H1 (cell line): Measurements from ENCODE around the gene AIFM1. TPM values are rescaled to one million over a fixed set of nuclear protein-coding genes. Genes with fewer than 3 reads are reported as not detected.

Experiments
- CTCF ChIA-PET: fragments of 300-600 bp; sonication (Branson Sonifier 250); formaldehyde crosslinking; loops from one replicate; lab custom pipeline; 2021; ENCODE audit not compliant: partially characterized antibody; lab: Charles Lee
- POLR2A ChIA-PET: fragments of 300-600 bp; sonication (Branson Sonifier 250); formaldehyde crosslinking; loops from one replicate; lab custom pipeline; 2021; ENCODE audit warnings: inconsistent platforms; ENCODE audit not compliant: partially characterized antibody; lab: Charles Lee
- DNase-seq, 2 experiments: peaks; one replicate each; pipeline versions ENCODE4 v3.0.0 to v3.0.0-alpha.2; 2010 to 2022; ENCODE audit warnings: low spot score in 2 of 2, low read depth in 1 of 2, mixed read lengths in 1 of 2
- FAIRE-seq: peaks from 2 replicates; lab custom pipeline; 2011; peaks lifted over from hg19 to GRCh38; lab: Jason Lieb, UNC
- H2AFZ ChIP-seq: 2 replicates; pipeline ENCODE4 v1.8.1; 2012; ENCODE audit warnings: low read length, inconsistent platforms
- H2AK5ac ChIP-seq: 2 replicates; pipeline ENCODE4 v1.6.1; 2013; ENCODE audit warnings: low read depth, low read length
- H2BK120ac ChIP-seq: replicated peaks from 2 replicates; pipeline ENCODE3; 2013; ENCODE audit warnings: low read depth, low read length, inconsistent platforms
- H2BK12ac ChIP-seq: 2 replicates; pipeline ENCODE4 v1.6.1; 2013; ENCODE audit warnings: low read depth, low read length
- H2BK15ac ChIP-seq: 2 replicates; pipeline ENCODE4 v1.6.1; 2013; ENCODE audit warnings: low read length
- H2BK20ac ChIP-seq: 2 replicates; pipeline ENCODE4 v1.6.1; 2013; ENCODE audit warnings: low read length
- H2BK5ac ChIP-seq: 2 replicates; pipeline ENCODE4 v1.6.1; 2013; ENCODE audit warnings: low read depth, low read length
- H3K14ac ChIP-seq: 2 replicates; pipeline ENCODE4 v1.6.1; 2013; ENCODE audit warnings: inconsistent platforms; ENCODE audit not compliant: insufficient read length
- H3K18ac ChIP-seq: 2 replicates; pipeline ENCODE4 v1.6.1; 2013; ENCODE audit warnings: low read length; ENCODE audit errors: extremely low read depth
- H3K23ac ChIP-seq: 2 replicates; pipeline ENCODE4 v1.6.1; 2013; ENCODE audit warnings: inconsistent platforms; ENCODE audit not compliant: insufficient read length
- H3K23me2 ChIP-seq: 2 replicates; pipeline ENCODE4 v1.6.1; 2013; ENCODE audit warnings: low read depth, low read length
- H3K27ac ChIP-seq: 2 replicates; pipeline ENCODE4 v1.6.1; 2011; ENCODE audit warnings: low read depth, low read length, inconsistent platforms
- H3K27me3 ChIP-seq, 4 experiments: replicated peaks in 1 of 4; 1 replicate in 1 of 4; 2 replicates in 3 of 4; pipeline versions ENCODE4 v1.6.1 to v1.8.1; 2011 to 2013; ENCODE audit warnings: low read length in 3 of 4, mild to moderate bottlenecking in 3 of 4, inconsistent platforms in 2 of 4, mixed read lengths in 2 of 4, moderate library complexity in 1 of 4; ENCODE audit not compliant: control insufficient read depth in 3 of 4, insufficient read depth in 3 of 4; ENCODE audit errors: extremely low read depth in 1 of 4
- H3K36me3 ChIP-seq, 4 experiments: 2 replicates each; pipeline versions ENCODE4 v1.6.1 to v1.8.1; 2011 to 2013; ENCODE audit warnings: mild to moderate bottlenecking in 4 of 4, low read length in 3 of 4, moderate library complexity in 2 of 4, control low read depth in 1 of 4, inconsistent platforms in 1 of 4; ENCODE audit not compliant: insufficient read depth in 4 of 4, control insufficient read depth in 2 of 4
- H3K4ac ChIP-seq: replicated peaks from 2 replicates; pipeline ENCODE3; 2013; ENCODE audit warnings: low read length, low read depth, mixed read lengths, inconsistent platforms; ENCODE audit not compliant: insufficient read length
- H3K4me1 ChIP-seq, 4 experiments: replicated peaks in 1 of 4; 1 replicate in 1 of 4; 2 replicates in 3 of 4; pipeline versions ENCODE4 v1.6.1 to v1.8.1; 2011 to 2013; ENCODE audit warnings: low read length in 3 of 4, inconsistent platforms in 2 of 4, mixed read lengths in 1 of 4; ENCODE audit not compliant: insufficient read depth in 4 of 4, control insufficient read depth in 3 of 4
- H3K4me2 ChIP-seq, 2 experiments: 2 replicates each; pipeline versions ENCODE4 v1.6.1 to v1.8.1; 2011 to 2013; ENCODE audit warnings: low read depth in 2 of 2, low read length in 2 of 2, control low read depth in 1 of 2, inconsistent platforms in 1 of 2, mild to moderate bottlenecking in 1 of 2; ENCODE audit not compliant: insufficient read depth in 1 of 2
- H3K4me3 ChIP-seq, 4 experiments: fragments of 200-600, 300-600 bp in 1 of 4; sonication (generic), shearing (Covaris generic), sonication (Bioruptor Twin) in 1 of 4; 2 replicates each; pipeline versions ENCODE4 v1.5.1 to v1.8.1; 2011 to 2016; ENCODE audit warnings: low read length in 4 of 4, low read depth in 3 of 4, control low read depth in 2 of 4, inconsistent platforms in 2 of 4, mild to moderate bottlenecking in 2 of 4, mixed read lengths in 1 of 4, moderate library complexity in 1 of 4; ENCODE audit not compliant: insufficient read depth in 2 of 4; ENCODE audit errors: extremely low read depth in 1 of 4
- H3K56ac ChIP-seq: replicated peaks from 2 replicates; pipeline ENCODE3; 2013; ENCODE audit warnings: low read depth, mild to moderate bottlenecking, mixed read lengths, low read length, inconsistent platforms; ENCODE audit not compliant: insufficient read length
- H3K79me1 ChIP-seq: 2 replicates; pipeline ENCODE4 v1.6.1; 2013; ENCODE audit warnings: low read depth, low read length, control low read depth
- H3K79me2 ChIP-seq, 2 experiments: 2 replicates each; pipeline versions ENCODE4 v1.6.1 to v1.8.1; 2012 to 2013; ENCODE audit warnings: low read length in 2 of 2, mild to moderate bottlenecking in 2 of 2, inconsistent platforms in 1 of 2; ENCODE audit not compliant: insufficient read depth in 2 of 2, control insufficient read depth in 1 of 2
- H3K9ac ChIP-seq, 4 experiments: replicated peaks in 1 of 4; 1 replicate in 1 of 4; 2 replicates in 3 of 4; pipeline versions ENCODE4 v1.6.1 to v1.8.1; 2011 to 2013; ENCODE audit warnings: low read depth in 3 of 4, low read length in 3 of 4, control low read depth in 2 of 4, mild to moderate bottlenecking in 2 of 4, moderate library complexity in 2 of 4, inconsistent platforms in 1 of 4; ENCODE audit errors: extremely low read depth in 1 of 4
- H3K9me3 ChIP-seq, 2 experiments: 2 replicates each; pipeline versions ENCODE4 v1.6.1 to v1.8.1; 2012 to 2013; ENCODE audit warnings: mild to moderate bottlenecking in 2 of 2, moderate library complexity in 2 of 2, control low read depth in 1 of 2, inconsistent platforms in 1 of 2, low read depth in 1 of 2, low read length in 1 of 2, mixed read lengths in 1 of 2; ENCODE audit not compliant: insufficient read depth in 2 of 2
- H4K20me1 ChIP-seq, 2 experiments: replicated peaks in 1 of 2; 2 replicates each; pipeline versions ENCODE3 to v1.8.1; 2011 to 2013; ENCODE audit warnings: inconsistent platforms in 2 of 2, low read length in 2 of 2, mild to moderate bottlenecking in 1 of 2; ENCODE audit not compliant: insufficient read depth in 2 of 2, control insufficient read depth in 1 of 2
- H4K5ac ChIP-seq: 2 replicates; pipeline ENCODE4 v1.6.1; 2013; ENCODE audit warnings: low read length, low read depth, mixed read lengths, inconsistent platforms; ENCODE audit not compliant: insufficient read length
- H4K8ac ChIP-seq: 2 replicates; pipeline ENCODE4 v1.8.0; 2013; ENCODE audit warnings: mild to moderate bottlenecking, moderate library complexity, low read length, inconsistent platforms; ENCODE audit not compliant: insufficient read depth; ENCODE audit errors: extremely low read depth
- H4K91ac ChIP-seq: replicated peaks from 2 replicates; pipeline ENCODE3; 2013; ENCODE audit warnings: low read length, mixed read lengths, inconsistent platforms; ENCODE audit not compliant: insufficient read length
- ASH2L ChIP-seq: fragments of 200-600, 300-600 bp; sonication (generic); IDR thresholded peaks from one replicate; pipeline ENCODE4 v1.7.1; 2017; ENCODE audit warnings: low read length
- E2F6 ChIP-seq: IDR thresholded peaks from 2 replicates; pipeline ENCODE4 v1.6.1; 2012; ENCODE audit warnings: inconsistent platforms
- GTF2F1 ChIP-seq: IDR thresholded peaks from 2 replicates; pipeline ENCODE4 v1.6.1; 2012; ENCODE audit warnings: low read depth, low read length, improper control_type of control experiment, borderline replicate concordance
- MAX ChIP-seq: IDR thresholded peaks from 2 replicates; pipeline ENCODE4 v1.6.1; 2012; ENCODE audit warnings: inconsistent platforms
- WGBS, 2 experiments: shearing (Covaris generic) in 1 of 2; methylation state at CpG; one replicate each; pipeline versions ENCODE4 v1.1.6 to v1.1.7; 2013 to 2015; ENCODE audit warnings: low lambda C conversion rate in 2 of 2, mixed read lengths in 2 of 2, inconsistent platforms in 1 of 2, low coverage in 1 of 2, missing lambda C conversion rate in 1 of 2; ENCODE audit not compliant: insufficient replicate concordance in 2 of 2, insufficient coverage in 1 of 2, insufficient read length in 1 of 2; ENCODE audit errors: extremely low coverage in 1 of 2, missing lambda C conversion rate in 1 of 2; 5-methylcytosine and 5-hydroxymethylcytosine counted together
- polyA plus RNA-seq, 7 experiments: library from polyadenylated mRNA; depleted of rRNA in 3 of 7; stranded (reverse) in 5 of 7; unstranded in 2 of 7; fragments of >200 nt in 5 of 7; fragments of 200-250 nt in 2 of 7; gene quantifications; 1 replicate in 5 of 7; 2 replicates in 1 of 7; 4 replicates in 1 of 7; pipeline versions ENCODE4 v1.2.1 to v1.2.3, GENCODE V29; 2011 to 2013; ENCODE audit warnings: missing spikeins in 2 of 7, mixed read lengths in 2 of 7
- total RNA-seq: library from RNA; stranded (reverse); fragmentation: NEBNext Ultra II Directional; extraction: Animal tissue kit (Norgen Biotek cat#: 25700); gene quantifications from 2 replicates; pipeline ENCODE4 v1.2.1, GENCODE V29; 2021

AIFM1 gene
- total and polyA plus RNA-seq, 2 of the 8 experiments (the other 6 are each of a cell fraction or from before 2014, with no cell fraction given) = 34.1 to 55.4 TPM

GRCh38 chrX:130166503-130166777 lies 799 bp upstream of the AIFM1 start:
- Histone ChIP-seq H4K91ac (no peak overlapping the region), H3K14ac (no peak overlapping the region), H4K5ac (no peak overlapping the region), H3K79me2 (peaks cover 0 to 11% of the 10 kb centered on the region in 2 experiments; a peak in 2 of 4 replicates), H3K9me3 (no peaks in the 10 kb centered on the region), H2AK5ac (no peak overlapping the region), H3K27ac (no peak overlapping the region), H4K8ac (no peak overlapping the region), H3K9ac (0 out of 7 replicates have a peak overlapping the region, but pooled peaks of 1 of the 4 experiments have one; percentile 50), H2AFZ (no peak overlapping the region), H3K4ac (no peak overlapping the region), H2BK120ac (no peak overlapping the region), H3K18ac (no peak overlapping the region), H3K27me3 (no peaks in the 10 kb centered on the region), H3K56ac (no peak overlapping the region), H3K23me2 (peaks cover 6% of the 10 kb centered on the region; the same call in 1 of the 2 replicates), H3K23ac (no peak overlapping the region), H3K79me1 (0 out of 2 replicates have a peak, but pooled peaks cover 2% of the 10 kb centered on the region), H3K4me2 (peak overlapping the region; percentile 67 to 82), H2BK20ac (no peak overlapping the region), H3K36me3 (no peaks in the 10 kb centered on the region), H4K20me1 (no peaks in the 10 kb centered on the region), H2BK12ac (no peak overlapping the region), H3K4me1 (peaks cover 0 to 6% (median 0%) of the 10 kb centered on the region in 4 experiments; a peak in 4 of 7 replicates), H2BK5ac (no peak overlapping the region), H3K4me3 (peak overlapping the region; percentile 68 to 82 (median 76)), H2BK15ac (no peak overlapping the region)
- ChIA-PET CTCF (no interaction called here), POLR2A (no interaction called here)
- WGBS, 2 experiments = 23% methylated on average over 4 of the region's 4 CpGs; no CpG with 5 or more reads in 1 of the 2 experiments
- no peak for FAIRE-seq
- DNase-seq = no peak
- TF ChIP-seq GTF2F1 (no peak), MAX (no peak), ASH2L (no peak), E2F6 (no peak)
- TF ChIP-seq, all 59 proteins: peak for 0
